GM10248 (cell line): ENCODE data around the gene CDYL.

Source experiments
- CTCF ChIA-PET: fragments of 300-600 bp; sonication (Branson Sonifier 250); formaldehyde crosslinking; extraction: SDS; loops from one replicate; lab custom pipeline; 2021; ENCODE audit warnings: antibody characterized with exemption; lab: Yijun Ruan, JAX
- POLR2A ChIA-PET: fragments of 350-650 bp; sonication (Branson Sonifier 250); formaldehyde crosslinking; extraction: SDS; loops from one replicate; lab custom pipeline; 2020; ENCODE audit warnings: antibody characterized with exemption; lab: Yijun Ruan, JAX
- DNase-seq: peaks from one replicate; pipeline ENCODE4 v3.0.0; 2012; ENCODE audit errors: extremely low spot score
- CTCF ChIP-seq: IDR thresholded peaks from 2 replicates; pipeline ENCODE4 v1.5.1; 2012; ENCODE audit warnings: mild to moderate bottlenecking, low read depth; ENCODE audit errors: extremely low read depth, missing control alignments, control extremely low read depth

CDYL gene

GRCh38 chr6:4731996-4732395 is 44.2 kb upstream of the CDYL start:
- no peak for DNase-seq
- TF ChIP-seq CTCF, result no peak
- POLR2A ChIA-PET, result no interaction called here
- CTCF ChIA-PET, result no interaction called here

GRCh38 chr6:4732691-4733315 is 43.4 kb upstream of the CDYL start:
- TF ChIP-seq CTCF, result no peak
- no peak for DNase-seq
- ChIA-PET CTCF (interaction anchor here (1.0 kb wide), 1 partner anchor 41 kb away, joined by 3 read pairs; no protein-coding TSS in a partner anchor), POLR2A (no interaction called here)

- no peak for DNase-seq
- TF ChIP-seq CTCF, result no peak
- CTCF ChIA-PET, result interaction anchor here (1.8 kb wide), 1 partner anchor 10 kb away, joined by 4 read pairs; no protein-coding TSS in a partner anchor
- POLR2A ChIA-PET, result no interaction called here
These were observed 39.8 kb upstream of the CDYL start for GRCh38 chr6:4736371-4736873.

GRCh38 chr6:4740032-4740431 is 36.2 kb upstream of the CDYL start:
- no peak for TF ChIP-seq CTCF
- DNase-seq, result no peak
- POLR2A ChIA-PET, result no interaction called here
- CTCF ChIA-PET, result interaction anchor here (3.6 kb wide), 1 partner anchor 13 kb away, joined by 15 read pairs; no protein-coding TSS in a partner anchor

- POLR2A ChIA-PET, result no interaction called here
- no peak for DNase-seq
- CTCF ChIA-PET, result interaction anchor here (3.6 kb wide), 1 partner anchor 10 kb away, joined by 15 read pairs; no protein-coding TSS in a partner anchor
- TF ChIP-seq CTCF, result no peak
These were observed 33.1 kb upstream of the CDYL start for GRCh38 chr6:4743062-4743461.

- ChIA-PET CTCF (no interaction called here), POLR2A (no interaction called here)
- no peak for TF ChIP-seq CTCF
These were observed 32.3 kb upstream of the CDYL start for GRCh38 chr6:4743926-4744325.

More at GRCh38 chr6:4743926-4744325, 32.3 kb upstream of the CDYL start:
- DNase-seq, result no peak
